IMR-90 (cell line): ENCODE measurements around the gene ZFAND6.
"Not testable (repeated sequence)": the region's sequence is repeated elsewhere in the genome, so short reads cannot be mapped to it uniquely, and the experiment has no call there.

Source experiments
- CTCF ChIP-seq: conservative IDR thresholded peaks from 2 replicates; pipeline ENCODE4 v1.5.1; 2012; ENCODE audit warnings: mild to moderate bottlenecking, low read depth, low read length, improper control_type of control experiment
- MXI1 ChIP-seq: IDR thresholded peaks from 2 replicates; pipeline ENCODE4 v1.6.1; 2012; ENCODE audit warnings: low read depth, mild to moderate bottlenecking, low read length, moderate library complexity, borderline replicate concordance
- POLR2A ChIP-seq: IDR thresholded peaks from 2 replicates; pipeline ENCODE4 v1.6.1; 2012; ENCODE audit warnings: mild to moderate bottlenecking, low read depth, low read length
- RCOR1 ChIP-seq: IDR thresholded peaks from 2 replicates; pipeline ENCODE4 v1.6.1; 2012; ENCODE audit warnings: mild to moderate bottlenecking, low read length, improper control_type of control experiment; ENCODE audit not compliant: insufficient replicate concordance
- RFX5 ChIP-seq: IDR thresholded peaks from 2 replicates; pipeline ENCODE4 v1.8.0; 2012; ENCODE audit warnings: low read depth, mild to moderate bottlenecking, low read length, moderate library complexity

GRCh38 chr15:80020149-80020548, 39.3 kb upstream of the ZFAND6 start:
- not testable (repeated sequence) for TF ChIP-seq RCOR1, CTCF, RFX5, MXI1, POLR2A
